Measurements from ENCODE around the gene NKD1.

Gene NKD1

GRCh38 chr16:50697881-50698767 is 149.9 kb downstream of the NKD1 start:
- DNase-seq = peak in 2 of 5 experiments; percentile 45 to 61
